ENCODE results near the gene APOBEC4. TPM values are rescaled to one million over a fixed set of nuclear protein-coding genes. Genes with fewer than 3 reads are reported as not detected.
"Not testable (repeated sequence)": the region's sequence is repeated elsewhere in the genome, so short reads cannot be mapped to it uniquely, and the experiment has no call there.

Gene APOBEC4
- polyA plus RNA-seq, 1 experiment = not detected

DNA sequence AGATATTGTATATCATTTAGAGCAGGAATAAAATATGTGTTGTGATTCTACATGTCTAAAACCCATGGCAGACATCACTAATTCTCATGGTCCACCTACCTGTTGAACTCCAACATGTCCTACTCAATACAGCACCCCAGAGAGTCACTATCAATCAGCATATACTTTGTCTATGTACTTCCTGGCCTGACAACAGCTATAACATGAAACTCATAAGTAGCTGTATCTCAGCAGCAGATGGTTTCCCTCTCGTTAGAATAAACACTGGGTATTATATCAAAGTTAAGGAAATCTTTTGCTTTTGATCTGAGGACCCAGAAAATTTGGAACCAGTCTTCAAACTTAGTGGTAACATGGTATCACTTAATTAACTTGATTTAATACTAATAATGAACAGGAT, 33.3 kb downstream of the APOBEC4 start:
- Histone ChIP-seq H3K27me3 (ENCODE audit: control insufficient read depth, insufficient read depth, low read length) (no peaks in the 10 kb centered on the region), H3K36me3 (ENCODE audit: control insufficient read depth, insufficient read depth, low read length) (no peaks in the 10 kb centered on the region), H3K4me3 (ENCODE audit: low read depth, low read length) (no peak overlapping the region)
- TF ChIP-seq, protein P1, sequence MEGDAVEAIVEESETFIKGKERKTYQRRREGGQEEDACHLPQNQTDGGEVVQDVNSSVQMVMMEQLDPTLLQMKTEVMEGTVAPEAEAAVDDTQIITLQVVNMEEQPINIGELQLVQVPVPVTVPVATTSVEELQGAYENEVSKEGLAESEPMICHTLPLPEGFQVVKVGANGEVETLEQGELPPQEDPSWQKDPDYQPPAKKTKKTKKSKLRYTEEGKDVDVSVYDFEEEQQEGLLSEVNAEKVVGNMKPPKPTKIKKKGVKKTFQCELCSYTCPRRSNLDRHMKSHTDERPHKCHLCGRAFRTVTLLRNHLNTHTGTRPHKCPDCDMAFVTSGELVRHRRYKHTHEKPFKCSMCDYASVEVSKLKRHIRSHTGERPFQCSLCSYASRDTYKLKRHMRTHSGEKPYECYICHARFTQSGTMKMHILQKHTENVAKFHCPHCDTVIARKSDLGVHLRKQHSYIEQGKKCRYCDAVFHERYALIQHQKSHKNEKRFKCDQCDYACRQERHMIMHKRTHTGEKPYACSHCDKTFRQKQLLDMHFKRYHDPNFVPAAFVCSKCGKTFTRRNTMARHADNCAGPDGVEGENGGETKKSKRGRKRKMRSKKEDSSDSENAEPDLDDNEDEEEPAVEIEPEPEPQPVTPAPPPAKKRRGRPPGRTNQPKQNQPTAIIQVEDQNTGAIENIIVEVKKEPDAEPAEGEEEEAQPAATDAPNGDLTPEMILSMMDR (IDR thresholded peaks at IDR 0.05; ENCODE audit: insufficient read depth, low read depth, low read length) = no peak
- ChIA-PET CTCF (no interaction called here), POLR2A (no interaction called here)
- DNase-seq (ENCODE audit: low read depth) = no peak

DNA sequence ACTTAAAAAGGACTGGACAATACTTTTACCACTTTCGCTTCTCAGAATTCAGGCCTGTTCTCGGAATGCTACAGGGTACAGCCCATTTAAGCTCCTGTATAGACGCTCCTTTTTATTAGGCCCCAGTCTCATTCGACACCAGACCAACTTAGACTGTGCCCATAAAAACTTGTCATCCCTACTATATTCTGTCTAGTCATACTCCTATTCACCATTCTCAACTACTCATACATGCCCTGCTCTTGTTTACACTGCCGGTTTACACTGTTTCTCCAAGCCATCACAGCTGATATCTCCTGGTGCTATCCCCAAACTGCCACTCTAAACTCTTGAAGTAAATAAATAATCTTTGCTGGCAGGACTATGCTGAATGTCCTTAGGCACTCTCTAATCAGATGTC, 34.9 kb downstream of the APOBEC4 start:
- H3K36me3 ChIP-seq (ENCODE audit: control insufficient read depth, insufficient read depth, low read length); H3K27me3 ChIP-seq (ENCODE audit: control insufficient read depth, insufficient read depth, low read length); DNase-seq (ENCODE audit: low read depth); H3K4me3 ChIP-seq (ENCODE audit: low read depth, low read length); POLR2A ChIA-PET: not testable (repeated sequence)
- CTCF ChIA-PET = interaction anchor here (1.4 kb wide), 1 partner anchor 9 kb away, joined by 4 read pairs; no protein-coding TSS in a partner anchor

DNA sequence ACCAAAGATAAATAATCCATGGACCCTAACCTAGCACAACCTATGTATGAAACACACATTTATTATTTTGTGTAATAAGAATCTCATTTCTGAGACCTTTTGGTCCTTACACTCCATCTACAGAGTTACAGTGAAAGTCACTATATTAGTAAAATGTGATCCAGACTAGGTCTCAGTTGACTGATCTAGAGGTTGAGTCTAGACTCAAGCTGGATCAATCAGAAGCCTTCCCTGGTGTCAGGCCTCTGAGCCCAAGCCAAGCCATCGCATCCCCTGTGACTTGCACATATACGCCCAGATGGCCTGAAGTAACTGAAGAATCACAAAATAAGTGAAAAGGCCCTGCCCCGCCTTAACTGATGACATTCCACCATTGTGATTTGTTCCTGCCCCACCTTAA, 40.1 kb downstream of the APOBEC4 start:
- DNase-seq (ENCODE audit: low read depth); H3K4me3 ChIP-seq (ENCODE audit: low read depth, low read length); POLR2A ChIA-PET; H3K27me3 ChIP-seq (ENCODE audit: control insufficient read depth, insufficient read depth, low read length); H3K36me3 ChIP-seq (ENCODE audit: control insufficient read depth, insufficient read depth, low read length): not testable (repeated sequence)
- CTCF ChIA-PET = interaction anchor here (0.9 kb wide), 1 partner anchor 19 kb away, joined by 3 read pairs; no protein-coding TSS in a partner anchor

DNA sequence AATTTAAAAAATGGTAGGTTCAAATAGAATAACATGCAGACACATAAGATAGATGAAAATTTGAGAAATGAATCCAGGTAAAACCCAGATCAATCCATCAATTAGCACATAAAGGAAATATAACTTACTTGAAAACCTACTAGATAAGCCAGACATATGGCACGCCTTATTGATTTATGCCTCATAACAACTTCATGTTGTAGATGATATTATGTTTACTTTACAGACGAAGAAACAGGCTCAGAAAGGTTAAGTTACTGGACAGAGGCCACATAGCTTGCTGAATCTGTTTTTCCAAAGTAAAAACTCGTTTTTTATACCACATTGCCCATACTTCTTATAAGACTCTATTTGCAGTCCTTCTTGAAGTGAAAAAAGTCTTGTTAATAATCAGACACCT, 40.7 kb downstream of the APOBEC4 start:
- CTCF ChIA-PET = interaction anchor here (0.9 kb wide), 1 partner anchor 20 kb away, joined by 3 read pairs; no protein-coding TSS in a partner anchor

DNA sequence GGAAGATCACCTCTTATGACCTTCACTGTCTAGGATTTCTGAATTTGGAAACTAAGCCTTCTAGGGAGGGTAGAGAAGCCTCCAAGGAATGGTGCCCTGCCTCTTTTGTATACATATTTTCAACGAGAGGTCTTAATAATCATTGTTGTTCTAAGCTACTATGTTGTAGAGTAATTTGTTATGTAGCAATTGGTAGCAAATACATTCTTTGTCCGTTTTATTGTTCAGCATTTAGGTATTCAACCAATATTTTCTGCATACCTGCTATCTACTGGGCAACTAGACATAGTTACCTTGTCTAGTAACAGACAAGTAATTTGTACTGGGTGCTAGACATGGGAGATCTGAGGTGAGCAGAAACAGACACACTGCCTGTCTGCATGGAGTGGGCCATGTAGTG, 42.1 kb downstream of the APOBEC4 start:
- TF ChIP-seq, protein P1 (IDR thresholded peaks at IDR 0.05; ENCODE audit: insufficient read depth, low read depth, low read length) = no peak
- DNase-seq (ENCODE audit: low read depth) = no peak
- no peak overlapping the region for H3K4me3 ChIP-seq (ENCODE audit: low read depth, low read length)
- CTCF ChIA-PET = interaction anchor here (0.6 kb wide), 1 partner anchor 13 kb away, joined by 3 read pairs; no protein-coding TSS in a partner anchor
- H3K36me3 ChIP-seq (ENCODE audit: control insufficient read depth, insufficient read depth, low read length) = no peaks in the 10 kb centered on the region
- no peaks in the 10 kb centered on the region for H3K27me3 ChIP-seq (ENCODE audit: control insufficient read depth, insufficient read depth, low read length)
- POLR2A ChIA-PET = no interaction called here

More for the DNA sequence above, 40.7 kb downstream of the APOBEC4 start:
- POLR2A ChIA-PET = no interaction called here
- no peak for DNase-seq (ENCODE audit: low read depth)
- Histone ChIP-seq H3K27me3 (ENCODE audit: control insufficient read depth, insufficient read depth, low read length) (no peaks in the 10 kb centered on the region), H3K36me3 (ENCODE audit: control insufficient read depth, insufficient read depth, low read length) (no peaks in the 10 kb centered on the region), H3K4me3 (ENCODE audit: low read depth, low read length) (no peak overlapping the region)
- TF ChIP-seq, protein P1 (IDR thresholded peaks at IDR 0.05; ENCODE audit: insufficient read depth, low read depth, low read length) = no peak

DNA sequence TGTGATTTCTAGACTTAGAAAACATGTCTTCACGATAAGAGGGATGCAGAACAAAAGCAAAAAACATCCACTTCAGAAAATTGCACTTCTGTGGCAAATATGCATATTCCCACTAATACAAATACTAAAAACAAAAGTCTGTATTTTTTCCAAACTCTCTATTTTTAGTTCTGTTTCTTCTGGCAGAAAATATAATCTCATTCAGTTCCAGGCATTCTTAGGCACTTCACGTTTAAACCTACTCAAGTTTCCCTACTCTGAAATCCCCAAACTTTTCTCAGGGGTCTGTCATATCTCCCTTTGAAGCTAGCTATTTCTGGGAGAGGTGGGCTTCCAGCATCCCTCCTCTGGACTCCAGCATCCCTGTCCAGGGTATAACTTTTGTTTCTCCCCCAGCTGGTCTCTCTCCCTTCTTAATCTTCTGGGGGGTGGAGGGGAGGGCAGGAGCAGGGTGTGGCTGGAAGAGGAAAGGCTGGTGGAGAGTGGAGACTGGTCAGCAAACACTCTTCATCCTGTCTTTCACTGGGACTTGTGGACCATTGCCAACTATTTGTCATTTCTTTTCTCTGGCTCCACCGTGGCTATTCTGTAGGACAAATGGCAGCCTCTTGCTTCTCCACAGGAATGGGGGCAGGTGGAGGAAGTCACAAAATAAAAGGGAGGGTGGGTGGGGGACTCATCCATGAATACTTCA, 43.2 kb downstream of the APOBEC4 start:
- Histone ChIP-seq H3K36me3 (ENCODE audit: control insufficient read depth, insufficient read depth, low read length) (no peaks in the 10 kb centered on the region), H3K27me3 (ENCODE audit: control insufficient read depth, insufficient read depth, low read length) (no peaks in the 10 kb centered on the region), H3K4me3 (ENCODE audit: low read depth, low read length) (no peak overlapping the region)
- TF ChIP-seq, protein P1 (IDR thresholded peaks at IDR 0.05; ENCODE audit: insufficient read depth, low read depth, low read length) = no peak
- POLR2A ChIA-PET = no interaction called here
- CTCF ChIA-PET = interaction anchor here (0.7 to 3.4 kb wide), 7 partner anchors 9 to 538 kb away, joined by 3 to 10 read pairs (median 4); no protein-coding TSS in a partner anchor
- no peak for DNase-seq (ENCODE audit: low read depth)
